Endothelial cell of umbilical vein (primary cell): ENCODE results near the gene KLHL1. TPM values are rescaled to one million over a fixed set of nuclear protein-coding genes. Genes with fewer than 3 reads are reported as not detected.

ENCODE experiments used
- BruUV-seq: library from RNA; stranded (reverse); fragments of 400-500 nt; replicated peaks from 2 replicates; lab custom pipeline; 2021; lab: Mats Ljungman, UMichigan
- CTCF ChIA-PET: fragments of 300-600, 350-600 bp; sonication (Branson Sonifier 250); formaldehyde crosslinking; loops from one replicate; lab custom pipeline; 2021; ENCODE audit warnings: antibody characterized with exemption, inconsistent platforms; lab: Charles Lee
- POLR2A ChIA-PET: fragments of 300-600, 350-600 bp; sonication (Branson Sonifier 250); formaldehyde crosslinking; loops from one replicate; lab custom pipeline; 2021; ENCODE audit warnings: antibody characterized with exemption, inconsistent platforms; lab: Charles Lee
- DNase-seq: peaks from one replicate; pipeline ENCODE4 v3.0.0-alpha.2; 2011; ENCODE audit warnings: low read depth, low spot score
- FAIRE-seq: peaks from 2 replicates; lab custom pipeline; 2011; peaks lifted over from hg19 to GRCh38; lab: Jason Lieb, UNC
- H2AFZ ChIP-seq: 2 replicates; pipeline ENCODE4 v1.6.0; 2012; ENCODE audit warnings: low read depth, low read length, control low read depth, inconsistent platforms
- H3K27ac ChIP-seq: 2 replicates; pipeline ENCODE4 v1.5.1; 2011; ENCODE audit warnings: low read depth, mild to moderate bottlenecking, control low read depth, low read length, moderate library complexity; ENCODE audit not compliant: insufficient read depth
- H3K27me3 ChIP-seq, 2 experiments: 2 replicates each; pipeline versions ENCODE4 v1.6.0 to v1.6.1; 2011; ENCODE audit warnings: low read length in 2 of 2, mixed read lengths in 1 of 2; ENCODE audit not compliant: control insufficient read depth in 2 of 2, insufficient read depth in 2 of 2
- H3K36me3 ChIP-seq, 2 experiments: 2 replicates in 1 of 2; 3 replicates in 1 of 2; pipeline ENCODE4 v1.5.1; 2011; ENCODE audit warnings: low read length in 2 of 2, mild to moderate bottlenecking in 1 of 2, moderate library complexity in 1 of 2; ENCODE audit not compliant: control insufficient read depth in 2 of 2, insufficient read depth in 2 of 2; ENCODE audit errors: extremely low read depth in 1 of 2
- H3K4me1 ChIP-seq: 3 replicates; pipeline ENCODE4 v1.5.1; 2011; ENCODE audit warnings: mild to moderate bottlenecking, low read length; ENCODE audit not compliant: control insufficient read depth, insufficient read depth; ENCODE audit errors: extremely low read depth
- H3K4me2 ChIP-seq: 2 replicates; pipeline ENCODE4 v1.6.1; 2011; ENCODE audit warnings: low read length, control low read depth, mixed read lengths; ENCODE audit not compliant: insufficient read depth
- H3K4me3 ChIP-seq, 3 experiments: fragments of 200-600 bp in 1 of 3; sonication (generic), shearing (Covaris generic) in 1 of 3; replicated peaks in 1 of 3; 2 replicates each; pipeline ENCODE4 v1.5.1; 2011 to 2016; ENCODE audit warnings: control low read depth in 3 of 3, low read length in 3 of 3, mild to moderate bottlenecking in 2 of 3, inconsistent platforms in 1 of 3, low read depth in 1 of 3, moderate library complexity in 1 of 3; ENCODE audit not compliant: insufficient read depth in 1 of 3
- H3K79me2 ChIP-seq: 2 replicates; pipeline ENCODE4 v1.6.0; 2012; ENCODE audit warnings: low read length, inconsistent platforms; ENCODE audit not compliant: control insufficient read depth, insufficient read depth
- H3K9ac ChIP-seq: replicated peaks from 2 replicates; pipeline ENCODE3; 2011; ENCODE audit warnings: low read length, control low read depth; ENCODE audit not compliant: insufficient read depth; ENCODE audit errors: extremely low read depth
- H3K9me1 ChIP-seq: replicated peaks from 3 replicates; pipeline ENCODE4 v1.6.0; 2011; ENCODE audit warnings: mild to moderate bottlenecking, low read length; ENCODE audit not compliant: control insufficient read depth, insufficient read depth; ENCODE audit errors: extremely low read depth
- H3K9me3 ChIP-seq: replicated peaks from 2 replicates; pipeline ENCODE4 v1.5.1; 2012; ENCODE audit warnings: low read length, inconsistent platforms; ENCODE audit not compliant: control insufficient read depth, insufficient read depth
- H4K20me1 ChIP-seq: replicated peaks from 2 replicates; pipeline ENCODE3; 2011; ENCODE audit warnings: mild to moderate bottlenecking, low read length; ENCODE audit not compliant: control insufficient read depth, insufficient read depth; ENCODE audit errors: extremely low read depth
- CTCF ChIP-seq, 2 donors: IDR thresholded peaks; 1 replicate in 1 of 2; 2 replicates in 1 of 2; pipeline ENCODE4 v1.5.1; 2011; ENCODE audit warnings: low read length in 2 of 2, mild to moderate bottlenecking in 2 of 2, moderate library complexity in 2 of 2, control low read depth in 1 of 2, inconsistent platforms in 1 of 2, low read depth in 1 of 2; ENCODE audit not compliant: insufficient read depth in 1 of 2; ENCODE audit errors: extremely low read depth in 1 of 2
- EZH2 ChIP-seq: IDR thresholded peaks from 2 replicates; pipeline ENCODE4 v1.6.1; 2012; ENCODE audit warnings: borderline replicate concordance, low read depth, mild to moderate bottlenecking, moderate library complexity, low read length, inconsistent platforms; ENCODE audit not compliant: severe bottlenecking
- FOS ChIP-seq: IDR thresholded peaks from 2 replicates; pipeline ENCODE4 v1.6.1; 2011; ENCODE audit warnings: mild to moderate bottlenecking, low read length, moderate library complexity, borderline replicate concordance; ENCODE audit not compliant: insufficient read depth
- GATA2 ChIP-seq: IDR thresholded peaks from 2 replicates; pipeline ENCODE4 v1.7.0; 2011; ENCODE audit warnings: low read depth, mild to moderate bottlenecking, moderate library complexity, mixed read lengths, low read length; ENCODE audit not compliant: insufficient read length, insufficient read depth
- JUN ChIP-seq: IDR thresholded peaks from 2 replicates; pipeline ENCODE4 v1.6.1; 2011; ENCODE audit warnings: borderline replicate concordance, low read depth; ENCODE audit not compliant: insufficient read length, insufficient read depth
- MAX ChIP-seq: IDR thresholded peaks from 2 replicates; pipeline ENCODE4 v1.6.1; 2011; ENCODE audit not compliant: insufficient read depth, insufficient read length
- MYC ChIP-seq: IDR thresholded peaks from one replicate; pipeline ENCODE4 v1.6.1; 2011; ENCODE audit warnings: mild to moderate bottlenecking, low read depth, low read length
- POLR2A ChIP-seq: IDR thresholded peaks from 2 replicates; pipeline ENCODE4 v1.6.1; 2012; ENCODE audit warnings: low read depth, mild to moderate bottlenecking, control low read depth, low read length
- POLR2AphosphoS5 ChIP-seq: IDR thresholded peaks from 2 replicates; pipeline ENCODE4 v1.6.1; 2012; ENCODE audit warnings: low read depth, mild to moderate bottlenecking, control low read depth, low read length, moderate library complexity; ENCODE audit not compliant: insufficient read depth
- dilution Hi-C: fragments of 300-500 bp; cut with MboI; formaldehyde crosslinking; loops from one replicate; pipeline ENCODE4 v1.15.0; 2019; ENCODE audit warnings: low sequenced_read_pairs; ENCODE audit not compliant: extremely low pct_ligation_motif_present
- intact Hi-C: fragments of 100-400 bp; cut with micrococcal nuclease; formaldehyde crosslinking; loops from one replicate; pipeline ENCODE4 v1.10.0; 2022
- polyA plus RNA-seq, 4 experiments: library from polyadenylated mRNA; depleted of rRNA in 3 of 4; stranded (reverse) in 3 of 4; unstranded in 1 of 4; fragments of >200 nt; gene quantifications; 2 replicates each; pipeline versions ENCODE4 v1.2.1 to v1.2.3, GENCODE V29; 2011 to 2012; ENCODE audit warnings: missing spikeins in 1 of 4
- total RNA-seq: library from RNA; stranded (reverse); gene quantifications from 2 replicates; pipeline ENCODE4 v1.2.3, GENCODE V29; 2021

KLHL1 gene
- total and polyA plus RNA-seq, 2 donors (not counting 3 experiments of a cell fraction or from before 2014, with no cell fraction given) = not detected

GRCh38 chr13:70054572-70054971 is 53.7 kb downstream of the KLHL1 start:
- H3K36me3 ChIP-seq = no peaks in the 10 kb centered on the region
- no peaks in the 10 kb centered on the region for H3K9me1 ChIP-seq
- TF ChIP-seq POLR2AphosphoS5 = no peak
- TF ChIP-seq FOS = no peak
- no peak for TF ChIP-seq EZH2
- TF ChIP-seq GATA2 = no peak
- TF ChIP-seq MAX = no peak
- TF ChIP-seq CTCF (IDR thresholded peaks at IDR 0.05; ENCODE audit: extremely low read depth in 1 of 2, insufficient read depth in 1 of 2, low read depth in 1 of 2, low read length in 2 of 2) = no peak
- no peak for TF ChIP-seq JUN
- TF ChIP-seq MYC = no peak
- no peak for TF ChIP-seq POLR2A
- no peak overlapping the region for H3K9ac ChIP-seq
- no peak overlapping the region for H2AFZ ChIP-seq
- no peaks in the 10 kb centered on the region for H3K27me3 ChIP-seq
- dilution Hi-C loops (no loop called here), intact Hi-C loops (no loop called here)
- DNase-seq (no peak), FAIRE-seq (no peak)
- no peaks in the 10 kb centered on the region for H3K9me3 ChIP-seq
- POLR2A ChIA-PET = no interaction called here
- no peak overlapping the region for H3K27ac ChIP-seq
- no TSS peak for BruUV-seq
- no peak overlapping the region for H3K4me3 ChIP-seq
- H4K20me1 ChIP-seq = no peaks in the 10 kb centered on the region
- H3K4me1 ChIP-seq = no peaks in the 10 kb centered on the region
- H3K79me2 ChIP-seq = no peaks in the 10 kb centered on the region
- CTCF ChIA-PET = no interaction called here
- H3K4me2 ChIP-seq = no peak overlapping the region
